ENCODE measurements around the gene AHSA1. TPM values are rescaled to one million over a fixed set of nuclear protein-coding genes. Genes with fewer than 3 reads are reported as not detected.

AHSA1 gene
- polyA plus RNA-seq, 1 donor (not counting 4 experiments of a cell fraction or from before 2014, with no cell fraction given), result 247 TPM

DNA sequence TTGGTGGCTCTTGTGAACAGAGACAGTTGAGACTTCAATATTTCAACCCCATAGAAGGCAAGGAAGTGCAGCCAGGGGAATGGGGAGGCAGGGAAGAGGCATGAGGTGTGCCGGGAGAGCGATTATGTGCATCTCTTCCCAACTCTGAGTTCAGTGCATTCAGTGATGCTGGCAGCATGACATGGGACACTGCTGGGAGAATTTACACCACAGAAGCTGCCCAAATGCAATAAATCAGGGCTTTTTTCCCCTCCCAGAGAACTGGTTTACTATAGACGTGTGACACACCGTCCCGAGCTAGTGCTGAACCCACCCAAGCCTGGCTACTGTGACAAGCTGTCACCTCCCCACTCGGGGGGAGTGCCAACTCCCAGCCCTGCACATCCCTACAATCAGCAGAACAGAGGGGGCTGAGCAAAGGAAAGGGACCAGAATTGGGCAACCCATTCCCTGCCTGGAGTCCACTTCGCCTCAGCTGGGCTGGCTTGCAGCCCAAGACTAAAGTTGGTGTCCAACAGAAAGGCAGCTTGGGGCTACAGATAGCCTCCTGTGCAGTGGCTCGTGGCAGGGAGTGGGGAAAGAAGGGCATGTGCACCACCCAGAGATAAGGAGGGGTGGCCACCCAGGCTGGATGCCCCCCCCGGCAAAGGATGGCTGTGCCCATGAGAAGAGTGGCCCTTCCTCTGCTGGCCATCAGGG lies 16.7 kb downstream of the AHSA1 start:
- H2AFZ ChIP-seq (ENCODE audit: control insufficient read depth, low read length), result no peak overlapping the region
- no peak overlapping the region for H3K9ac ChIP-seq (ENCODE audit: control insufficient read depth, extremely low read depth, insufficient read depth, low read length)
- H3K27me3 ChIP-seq (ENCODE audit: control insufficient read depth, extremely low read depth, insufficient read depth, low read length), result peaks cover 7% of the 10 kb centered on the region
- no peaks in the 10 kb centered on the region for H4K20me1 ChIP-seq (ENCODE audit: control insufficient read depth, extremely low read depth, insufficient read depth, low read length)
- H3K4me2 ChIP-seq (ENCODE audit: control insufficient read depth, extremely low read depth, insufficient read depth, low read depth, low read length), result no peak overlapping the region
- no peak for FAIRE-seq
- H3K4me1 ChIP-seq (ENCODE audit: control insufficient read depth, extremely low read depth, insufficient read depth, low read length), result no peaks in the 10 kb centered on the region
- H3K4me3 ChIP-seq (ENCODE audit: control insufficient read depth in 2 of 3, extremely low read depth in 1 of 3, insufficient read depth in 2 of 3, low read depth in 1 of 3, low read length in 3 of 3), result no peak overlapping the region
- no peak overlapping the region for H3K27ac ChIP-seq (ENCODE audit: control insufficient read depth, insufficient read depth, low read length)
- no peaks in the 10 kb centered on the region for H3K9me3 ChIP-seq (ENCODE audit: control insufficient read depth, low read depth, low read length)
- dilution Hi-C loops (cut with MboI; ENCODE audit: extremely low pct_ligation_motif_present, low sequenced_read_pairs), result no loop called here
- no peaks in the 10 kb centered on the region for H3K36me3 ChIP-seq (ENCODE audit: control insufficient read depth in 2 of 2, extremely low read depth in 1 of 2, insufficient read depth in 2 of 2, low read length in 2 of 2)
- H3K9me1 ChIP-seq (ENCODE audit: control insufficient read depth, extremely low read depth, insufficient read depth, low read length), result no peaks in the 10 kb centered on the region
- no peak for DNase-seq (ENCODE audit: low read depth, low spot score)
- no peaks in the 10 kb centered on the region for H3K79me2 ChIP-seq (ENCODE audit: control insufficient read depth, insufficient read depth, low read length)
- no peak for TF ChIP-seq EZH2 (IDR thresholded peaks at IDR 0.05; ENCODE audit: low read length)
- TF ChIP-seq, protein P1, sequence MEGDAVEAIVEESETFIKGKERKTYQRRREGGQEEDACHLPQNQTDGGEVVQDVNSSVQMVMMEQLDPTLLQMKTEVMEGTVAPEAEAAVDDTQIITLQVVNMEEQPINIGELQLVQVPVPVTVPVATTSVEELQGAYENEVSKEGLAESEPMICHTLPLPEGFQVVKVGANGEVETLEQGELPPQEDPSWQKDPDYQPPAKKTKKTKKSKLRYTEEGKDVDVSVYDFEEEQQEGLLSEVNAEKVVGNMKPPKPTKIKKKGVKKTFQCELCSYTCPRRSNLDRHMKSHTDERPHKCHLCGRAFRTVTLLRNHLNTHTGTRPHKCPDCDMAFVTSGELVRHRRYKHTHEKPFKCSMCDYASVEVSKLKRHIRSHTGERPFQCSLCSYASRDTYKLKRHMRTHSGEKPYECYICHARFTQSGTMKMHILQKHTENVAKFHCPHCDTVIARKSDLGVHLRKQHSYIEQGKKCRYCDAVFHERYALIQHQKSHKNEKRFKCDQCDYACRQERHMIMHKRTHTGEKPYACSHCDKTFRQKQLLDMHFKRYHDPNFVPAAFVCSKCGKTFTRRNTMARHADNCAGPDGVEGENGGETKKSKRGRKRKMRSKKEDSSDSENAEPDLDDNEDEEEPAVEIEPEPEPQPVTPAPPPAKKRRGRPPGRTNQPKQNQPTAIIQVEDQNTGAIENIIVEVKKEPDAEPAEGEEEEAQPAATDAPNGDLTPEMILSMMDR (optimal IDR thresholded peaks at IDR 0.05 in 1 of 3, IDR thresholded peaks at IDR 0.05 in 1 of 3, conservative IDR thresholded peaks at IDR 0.05 in 1 of 3; ENCODE audit: extremely low read depth in 1 of 3, insufficient read depth in 2 of 3, low read length in 3 of 3), result no peak

DNA sequence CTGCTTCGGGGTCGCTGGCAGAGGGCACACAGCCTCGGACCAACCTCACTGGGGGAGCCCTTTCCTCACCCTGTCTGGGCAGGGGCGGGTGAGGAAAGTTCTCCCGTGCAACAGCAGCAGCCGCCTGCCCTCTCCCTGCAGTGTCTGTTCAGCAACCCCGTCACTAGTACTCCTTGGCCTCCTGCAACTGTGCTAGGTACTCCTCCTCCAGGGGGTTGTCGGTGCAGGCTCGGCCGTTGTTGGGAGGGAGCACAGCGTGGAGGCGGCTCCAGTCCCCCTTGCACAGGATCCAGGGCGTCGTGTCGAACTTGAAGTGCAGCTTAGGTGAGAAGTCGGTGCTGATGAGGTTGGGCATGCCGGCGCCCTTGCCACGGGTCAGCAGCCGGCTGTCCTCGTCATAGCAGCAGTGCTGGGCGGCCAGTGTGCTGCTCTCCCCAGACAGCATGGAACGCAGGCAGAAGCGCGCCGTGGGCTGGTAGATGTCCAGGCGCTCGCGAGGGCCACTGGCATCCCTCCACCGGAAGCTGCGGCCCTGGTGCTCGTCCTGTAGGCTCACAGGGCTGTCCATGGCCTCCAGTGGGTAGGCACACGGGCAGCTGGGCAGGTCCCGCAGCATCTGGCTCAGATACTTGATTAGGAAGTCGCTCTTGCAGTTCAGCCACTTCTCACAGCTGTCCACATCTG lies 17.7 kb downstream of the AHSA1 start:
- DNase-seq (ENCODE audit: low read depth, low spot score) (no peak), FAIRE-seq (no peak)
- H4K20me1 ChIP-seq (ENCODE audit: control insufficient read depth, extremely low read depth, insufficient read depth, low read length), result no peaks in the 10 kb centered on the region
- H3K79me2 ChIP-seq (ENCODE audit: control insufficient read depth, insufficient read depth, low read length), result no peaks in the 10 kb centered on the region
- no peak overlapping the region for H3K4me3 ChIP-seq (ENCODE audit: control insufficient read depth in 2 of 3, extremely low read depth in 1 of 3, insufficient read depth in 2 of 3, low read depth in 1 of 3, low read length in 3 of 3)
- no peak overlapping the region for H3K9ac ChIP-seq (ENCODE audit: control insufficient read depth, extremely low read depth, insufficient read depth, low read length)
- H3K4me2 ChIP-seq (ENCODE audit: control insufficient read depth, extremely low read depth, insufficient read depth, low read depth, low read length), result no peak overlapping the region
- TF ChIP-seq, protein P1 (optimal IDR thresholded peaks at IDR 0.05 in 1 of 3, IDR thresholded peaks at IDR 0.05 in 1 of 3, conservative IDR thresholded peaks at IDR 0.05 in 1 of 3; ENCODE audit: extremely low read depth in 1 of 3, insufficient read depth in 2 of 3, low read length in 3 of 3), result no peak
- TF ChIP-seq EZH2 (IDR thresholded peaks at IDR 0.05; ENCODE audit: low read length), result no peak
- H3K9me3 ChIP-seq (ENCODE audit: control insufficient read depth, low read depth, low read length), result no peaks in the 10 kb centered on the region
- H3K27ac ChIP-seq (ENCODE audit: control insufficient read depth, insufficient read depth, low read length), result no peak overlapping the region
- H2AFZ ChIP-seq (ENCODE audit: control insufficient read depth, low read length), result no peak overlapping the region
- H3K36me3 ChIP-seq (ENCODE audit: control insufficient read depth in 2 of 2, extremely low read depth in 1 of 2, insufficient read depth in 2 of 2, low read length in 2 of 2), result no peaks in the 10 kb centered on the region
- H3K27me3 ChIP-seq (ENCODE audit: control insufficient read depth, extremely low read depth, insufficient read depth, low read length), result peaks cover 7% of the 10 kb centered on the region
- no peaks in the 10 kb centered on the region for H3K9me1 ChIP-seq (ENCODE audit: control insufficient read depth, extremely low read depth, insufficient read depth, low read length)
- H3K4me1 ChIP-seq (ENCODE audit: control insufficient read depth, extremely low read depth, insufficient read depth, low read length), result no peaks in the 10 kb centered on the region
- dilution Hi-C loops (cut with MboI; ENCODE audit: extremely low pct_ligation_motif_present, low sequenced_read_pairs), result no loop called here

Measured in keratinocyte (primary cell).